Measurements from ENCODE around the gene RNF10. TPM values are rescaled to one million over a fixed set of nuclear protein-coding genes. Genes with fewer than 3 reads are reported as not detected.

The RNF10 gene
- total and polyA plus RNA-seq, 9 of the 15 experiments (the other 6 are each of a cell fraction or from before 2014, with no cell fraction given): 43.0 to 139 (median 80.1) TPM

- TF ChIP-seq KDM2B (CRISPR knock-in tag; IDR thresholded peaks at IDR 0.05): no peak
- peak; percentile 82 for TF ChIP-seq DMBX1 (CRISPR knock-in tag; IDR thresholded peaks at IDR 0.05; ENCODE audit: borderline replicate concordance)
- 0 out of 2 replicates have a peak, but pooled peaks have one; percentile 60 for TF ChIP-seq GATAD2B (IDR thresholded peaks at IDR 0.05; ENCODE audit: borderline replicate concordance)
- peak; percentile 74 for TF ChIP-seq ZNF395 (CRISPR knock-in tag; IDR thresholded peaks at IDR 0.05)
- no peak for TF ChIP-seq NR2F6 (CRISPR knock-in tag; IDR thresholded peaks at IDR 0.05)
- TF ChIP-seq CXXC5 (CRISPR knock-in tag; IDR thresholded peaks at IDR 0.05): peak; percentile 76
- no peak for TF ChIP-seq TFE3 (CRISPR knock-in tag; IDR thresholded peaks at IDR 0.05)
- TF ChIP-seq PBX2 (CRISPR knock-in tag; IDR thresholded peaks at IDR 0.05; ENCODE audit: low read depth): no peak
- TF ChIP-seq PBX2 (tag; conservative IDR thresholded peaks at IDR 0.05; ENCODE audit: low read depth): peak; percentile 89
- no peak for TF ChIP-seq ZNF224 (CRISPR knock-in tag; IDR thresholded peaks at IDR 0.05)
- TF ChIP-seq E2F8 (IDR thresholded peaks at IDR 0.05; ENCODE audit: low read depth, partially characterized antibody): peak; percentile 66
- TF ChIP-seq TOE1 (IDR thresholded peaks at IDR 0.05; ENCODE audit: borderline replicate concordance): peak; percentile 29; the same call in 1 of the 2 replicates
- TF ChIP-seq TOE1 (CRISPR knock-in tag; IDR thresholded peaks at IDR 0.05; ENCODE audit: borderline replicate concordance, low read depth): no peak
- peak; percentile 70 for TF ChIP-seq SP1 (CRISPR knock-in tag; IDR thresholded peaks at IDR 0.05)
- TF ChIP-seq HMG20A (CRISPR knock-in tag; conservative IDR thresholded peaks at IDR 0.05): peak; percentile 52; the same call in 1 of the 2 replicates
- peak; percentile 66 for TF ChIP-seq MAFG (tag; conservative IDR thresholded peaks at IDR 0.05)
- TF ChIP-seq KLF16 (IDR thresholded peaks at IDR 0.05): peak; percentile 97
- TF ChIP-seq CBX3 (IDR thresholded peaks at IDR 0.05; ENCODE audit: borderline replicate concordance in 1 of 2, low read length in 2 of 2): peak in 1 of 2 experiments; percentile 37; a peak in 1 of 3 replicates
- TF ChIP-seq HMGN3 (IDR thresholded peaks at IDR 0.05; ENCODE audit: borderline replicate concordance, extremely low read depth, insufficient read length, low read depth, low read length): peak; percentile 70
- peak; percentile 82 for TF ChIP-seq FOSL1 (tag; conservative IDR thresholded peaks at IDR 0.05)
- peak; percentile 78; the same call in 1 of the 2 replicates for TF ChIP-seq DDX20 (tag; IDR thresholded peaks at IDR 0.05; ENCODE audit: low read depth)
These were observed 6.3 kb downstream of the RNF10 start (continued) for GRCh38 chr12:120540445-120540844.

Data from K562 (cell line).